PFSK-1 (cell line): Measurements from ENCODE around the gene THAP6.

Source experiments
- FOXP2 ChIP-seq: optimal IDR thresholded peaks from 2 replicates; pipeline ENCODE3; 2011; ENCODE audit warnings: borderline replicate concordance, control low read depth, inconsistent platforms; ENCODE audit not compliant: insufficient read depth; ENCODE audit errors: extremely low read length, extremely low read depth
- POLR2AphosphoS5 ChIP-seq: IDR thresholded peaks from 2 replicates; pipeline ENCODE4 v1.6.1; 2012; ENCODE audit warnings: low read depth, mild to moderate bottlenecking, control low read depth, low read length, moderate library complexity
- REST ChIP-seq, 2 experiments: IDR thresholded peaks; 2 replicates each; pipeline versions ENCODE4 v1.6.1 to v1.8.0; 2011 to 2012; ENCODE audit warnings: low read depth in 2 of 2, low read length in 2 of 2, control low read depth in 1 of 2, inconsistent platforms in 1 of 2, mild to moderate bottlenecking in 1 of 2, moderate library complexity in 1 of 2; ENCODE audit not compliant: insufficient read depth in 1 of 2
- SIN3A ChIP-seq: IDR thresholded peaks from 2 replicates; pipeline ENCODE4 v1.6.1; 2012; ENCODE audit warnings: mild to moderate bottlenecking, low read length, moderate library complexity, borderline replicate concordance; ENCODE audit not compliant: insufficient read depth
- TAF1 ChIP-seq: IDR thresholded peaks from 2 replicates; pipeline ENCODE4 v1.6.1; 2012; ENCODE audit warnings: low read length, control low read depth, borderline replicate concordance; ENCODE audit not compliant: insufficient read depth

Gene THAP6

DNA sequence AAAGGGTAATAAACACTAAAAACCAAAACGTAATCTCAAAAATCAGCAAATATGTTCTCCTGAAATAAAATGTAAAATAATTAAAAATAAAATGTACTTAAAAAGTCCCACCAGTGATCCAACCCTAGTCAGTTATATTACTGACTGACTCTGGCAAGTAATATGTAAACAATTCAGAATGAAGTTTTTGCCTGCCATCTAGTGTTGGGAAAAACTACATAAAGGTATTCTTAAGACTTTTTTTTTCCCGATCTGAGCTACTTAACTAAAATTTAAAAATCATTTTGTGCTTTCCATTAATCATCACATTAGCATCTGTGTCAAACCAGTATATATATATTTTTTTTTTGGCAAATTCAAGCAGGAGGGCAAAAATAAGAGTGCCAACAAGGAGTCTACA is 24.1 kb upstream of the THAP6 start:
- TF ChIP-seq SIN3A: no peak
- TF ChIP-seq POLR2AphosphoS5: no peak
- no peak for TF ChIP-seq REST (IDR thresholded peaks at IDR 0.05; ENCODE audit: insufficient read depth in 1 of 2, low read depth in 2 of 2, low read length in 2 of 2)
- TF ChIP-seq TAF1: no peak
- TF ChIP-seq FOXP2: no peak

DNA sequence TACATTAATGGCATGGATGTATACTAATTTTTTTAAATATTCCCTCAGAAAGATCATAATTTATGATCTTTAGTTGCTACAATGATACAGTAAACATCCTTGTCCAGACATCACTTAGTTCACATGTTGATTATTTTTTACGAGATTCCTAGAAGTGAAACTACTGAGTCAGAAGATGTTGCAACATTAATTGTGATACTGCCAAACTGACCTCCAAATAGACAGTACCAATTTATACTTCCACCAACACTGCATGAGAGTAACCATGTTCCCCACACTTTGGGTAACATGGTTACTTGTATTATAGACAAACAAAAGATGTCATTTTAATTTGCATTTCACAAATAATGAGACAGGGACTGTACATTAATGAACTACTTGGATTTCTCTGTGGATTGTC is 19.7 kb upstream of the THAP6 start:
- TF ChIP-seq FOXP2 (no peak), POLR2AphosphoS5 (no peak), REST (IDR thresholded peaks at IDR 0.05; ENCODE audit: insufficient read depth in 1 of 2, low read depth in 2 of 2, low read length in 2 of 2) (no peak), SIN3A (no peak), TAF1 (no peak)

GRCh38 chr4:75495476-75495875 is 18.8 kb upstream of the THAP6 start:
- TF ChIP-seq POLR2AphosphoS5 (no peak), TAF1 (no peak), SIN3A (no peak), FOXP2 (no peak), REST (IDR thresholded peaks at IDR 0.05; ENCODE audit: insufficient read depth in 1 of 2, low read depth in 2 of 2, low read length in 2 of 2) (no peak)

DNA sequence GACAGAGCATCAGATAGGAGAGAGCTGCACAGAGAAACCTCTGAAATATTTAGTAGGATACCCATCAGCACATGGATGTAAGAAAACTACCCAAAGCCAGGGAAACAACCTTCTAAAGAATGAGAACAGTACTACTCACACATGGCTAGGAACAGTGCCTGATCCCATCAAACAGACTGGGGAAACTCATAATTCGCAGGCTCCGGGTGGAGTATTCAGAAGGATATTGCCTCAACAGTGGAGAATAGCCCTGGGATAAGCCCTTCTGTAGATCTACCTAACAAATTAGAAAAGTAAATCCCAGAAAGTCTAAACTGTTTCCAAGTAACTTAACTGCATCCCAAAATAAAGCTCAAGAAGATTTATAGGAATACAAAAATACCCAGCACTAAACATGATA is 17.9 kb upstream of the THAP6 start:
- TF ChIP-seq SIN3A (no peak), REST (IDR thresholded peaks at IDR 0.05; ENCODE audit: insufficient read depth in 1 of 2, low read depth in 2 of 2, low read length in 2 of 2) (no peak), TAF1 (no peak), POLR2AphosphoS5 (no peak), FOXP2 (no peak)

GRCh38 chr4:75497133-75497532 is 17.1 kb upstream of the THAP6 start:
- TF ChIP-seq POLR2AphosphoS5 (no peak), TAF1 (no peak), SIN3A (no peak), FOXP2 (no peak), REST (IDR thresholded peaks at IDR 0.05; ENCODE audit: insufficient read depth in 1 of 2, low read depth in 2 of 2, low read length in 2 of 2) (no peak)
